CD4-positive, alpha-beta T cell treated with Interleukin-21 for 1 hour (primary cell): Measurements from ENCODE around the gene RASGRP4.

Source experiments
- DNase-seq: peaks from one replicate; pipeline ENCODE4 v3.0.0-alpha.2; 2020

The RASGRP4 gene

GRCh38 chr19:38444026-38444425 lies 18.0 kb upstream of the RASGRP4 start:
- no peak for DNase-seq

GRCh38 chr19:38443458-38443999 lies 17.5 kb upstream of the RASGRP4 start:
- DNase-seq: no peak

GRCh38 chr19:38442736-38443135 lies 16.7 kb upstream of the RASGRP4 start:
- no peak for DNase-seq

GRCh38 chr19:38441657-38442348 lies 15.8 kb upstream of the RASGRP4 start:
- DNase-seq: peak; percentile 9

- DNase-seq: no peak
These were observed 14.6 kb upstream of the RASGRP4 start for GRCh38 chr19:38440592-38440991.

GRCh38 chr19:38437917-38438316 lies 11.9 kb upstream of the RASGRP4 start:
- DNase-seq: no peak

- DNase-seq: no peak
These were observed 11.3 kb upstream of the RASGRP4 start for GRCh38 chr19:38437295-38437694.

- DNase-seq: no peak
These were observed 8.6 kb upstream of the RASGRP4 start for GRCh38 chr19:38434549-38435051.

- peak; percentile 45 for DNase-seq
These were observed 7.3 kb upstream of the RASGRP4 start, which contains the start of gene RYR1 for GRCh38 chr19:38433268-38433733. Gene RYR1 (plus strand): TSS chr19:38433691. CDS start chr19:38433830, 139 bp downstream.

GRCh38 chr19:38430931-38431330 lies 4.9 kb upstream of the RASGRP4 start:
- no peak for DNase-seq

- DNase-seq: no peak
These were observed 3.8 kb upstream of the RASGRP4 start for GRCh38 chr19:38429811-38430156.

GRCh38 chr19:38429055-38429810 lies 3.2 kb upstream of the RASGRP4 start:
- DNase-seq: no peak

- DNase-seq: peak; percentile 42
These were observed 1.1 kb upstream of the RASGRP4 start for GRCh38 chr19:38427035-38427677.

- no peak for DNase-seq
These were observed 703 bp downstream of the RASGRP4 start for GRCh38 chr19:38425222-38425809.

GRCh38 chr19:38424272-38424671 lies 1.7 kb downstream of the RASGRP4 start:
- no peak for DNase-seq

GRCh38 chr19:38422438-38422837 lies 3.6 kb downstream of the RASGRP4 start:
- DNase-seq: no peak

- DNase-seq: no peak
These were observed 4.2 kb downstream of the RASGRP4 start for GRCh38 chr19:38421856-38422255.

GRCh38 chr19:38420935-38421334 lies 5.1 kb downstream of the RASGRP4 start:
- no peak for DNase-seq

- peak; percentile 74 for DNase-seq
These were observed 8.2 kb downstream of the RASGRP4 start for GRCh38 chr19:38417544-38418506.

- DNase-seq: no peak
These were observed 8.9 kb downstream of the RASGRP4 start for GRCh38 chr19:38417146-38417543.

- no peak for DNase-seq
These were observed 12.6 kb downstream of the RASGRP4 start for GRCh38 chr19:38413416-38413815.

GRCh38 chr19:38412961-38413360 lies 13.1 kb downstream of the RASGRP4 start:
- no peak for DNase-seq
